Neuronal stem cell (in vitro differentiated cells): ENCODE results near the gene PIGL.
"Not testable (repeated sequence)": the region's sequence is repeated elsewhere in the genome, so short reads cannot be mapped to it uniquely, and the experiment has no call there.

Source experiments
- DNase-seq: peaks from one replicate; pipeline ENCODE4 v3.0.0-alpha.2; 2013; ENCODE audit warnings: low spot score
- H2AFZ ChIP-seq: one replicate; pipeline ENCODE4 v1.6.1; 2013; ENCODE audit warnings: mild to moderate bottlenecking, low read length, inconsistent platforms
- H2AK5ac ChIP-seq: 2 replicates; pipeline ENCODE4 v1.6.1; 2013; ENCODE audit warnings: low read depth, mild to moderate bottlenecking, inconsistent platforms, low read length, moderate library complexity, mixed read lengths
- H2BK120ac ChIP-seq: 2 replicates; pipeline ENCODE4 v1.6.1; 2013; ENCODE audit warnings: low read depth, mild to moderate bottlenecking, inconsistent platforms, low read length, moderate library complexity, mixed read lengths
- H2BK12ac ChIP-seq: one replicate; pipeline ENCODE4 v1.6.1; 2013; ENCODE audit warnings: low read length, inconsistent platforms
- H2BK15ac ChIP-seq: 2 replicates; pipeline ENCODE4 v1.6.1; 2013; ENCODE audit warnings: mild to moderate bottlenecking, low read length, inconsistent platforms, mixed read lengths
- H2BK5ac ChIP-seq: one replicate; pipeline ENCODE4 v1.6.1; 2013; ENCODE audit warnings: inconsistent platforms, mild to moderate bottlenecking, low read length, moderate library complexity
- H3K14ac ChIP-seq: one replicate; pipeline ENCODE4 v1.6.1; 2013; ENCODE audit warnings: low read length, inconsistent platforms
- H3K18ac ChIP-seq: 2 replicates; pipeline ENCODE4 v1.6.1; 2013; ENCODE audit warnings: low read length, inconsistent platforms
- H3K23ac ChIP-seq: 2 replicates; pipeline ENCODE4 v1.6.1; 2013; ENCODE audit warnings: low read depth, mild to moderate bottlenecking, mixed read lengths, low read length, inconsistent platforms; ENCODE audit not compliant: poor library complexity
- H3K27ac ChIP-seq: replicated peaks from 3 replicates; pipeline ENCODE4 v1.5.1; 2013; ENCODE audit warnings: low read length, inconsistent platforms
- H3K27me3 ChIP-seq, 3 experiments: 2 replicates each; pipeline ENCODE4 v1.6.1; 2013; ENCODE audit warnings: low read length in 3 of 3, mild to moderate bottlenecking in 2 of 3, inconsistent platforms in 1 of 3, low read depth in 1 of 3, mixed read lengths in 1 of 3, moderate library complexity in 1 of 3; ENCODE audit not compliant: control insufficient read depth in 3 of 3, insufficient read depth in 3 of 3
- H3K36me3 ChIP-seq, 2 donors: replicated peaks in 1 of 2; 2 replicates each; pipeline ENCODE4 v1.6.1; 2013; ENCODE audit warnings: low read length in 2 of 2; ENCODE audit not compliant: control insufficient read depth in 2 of 2, insufficient read depth in 2 of 2
- H3K4ac ChIP-seq: 2 replicates; pipeline ENCODE4 v1.6.1; 2013; ENCODE audit warnings: inconsistent platforms, mild to moderate bottlenecking, low read length, moderate library complexity
- H3K4me1 ChIP-seq, 2 donors: 1 replicate in 1 of 2; 2 replicates in 1 of 2; pipeline ENCODE4 v1.6.1; 2013; ENCODE audit warnings: low read length in 2 of 2, low read depth in 1 of 2; ENCODE audit not compliant: control insufficient read depth in 2 of 2, insufficient read depth in 1 of 2
- H3K4me2 ChIP-seq: one replicate; pipeline ENCODE4 v1.6.1; 2013; ENCODE audit warnings: mild to moderate bottlenecking, low read length, inconsistent platforms; ENCODE audit not compliant: insufficient read depth, poor library complexity, severe bottlenecking
- H3K4me3 ChIP-seq, 2 donors: 2 replicates each; pipeline ENCODE4 v1.5.1; 2013; ENCODE audit warnings: low read length in 2 of 2, mild to moderate bottlenecking in 2 of 2, inconsistent platforms in 1 of 2, moderate library complexity in 1 of 2
- H3K79me1 ChIP-seq: one replicate; pipeline ENCODE4 v1.6.1; 2013; ENCODE audit warnings: low read depth, mild to moderate bottlenecking, inconsistent platforms, low read length, moderate library complexity
- H3K9ac ChIP-seq: one replicate; pipeline ENCODE4 v1.6.1; 2013; ENCODE audit warnings: mild to moderate bottlenecking, low read depth, low read length, inconsistent platforms; ENCODE audit not compliant: poor library complexity
- H3K9me3 ChIP-seq, 2 donors: replicated peaks in 1 of 2; 2 replicates each; pipeline versions ENCODE3 to v1.6.1; 2013; ENCODE audit warnings: low read length in 2 of 2, mild to moderate bottlenecking in 2 of 2, inconsistent platforms in 1 of 2, low read depth in 1 of 2, mixed read lengths in 1 of 2, moderate library complexity in 1 of 2; ENCODE audit not compliant: control insufficient read depth in 2 of 2, insufficient read depth in 1 of 2
- H4K8ac ChIP-seq: one replicate; pipeline ENCODE4 v1.6.1; 2013; ENCODE audit warnings: low read depth, mild to moderate bottlenecking, inconsistent platforms, low read length, moderate library complexity
- H4K91ac ChIP-seq: one replicate; pipeline ENCODE4 v1.6.1; 2013; ENCODE audit warnings: low read length, low read depth, mild to moderate bottlenecking, inconsistent platforms; ENCODE audit not compliant: poor library complexity
- WGBS, 2 donors: extraction: QIAGEN DNeasy Blood & Tissue Kit; methylation state at CpG; one replicate each; pipeline ENCODE4 v1.1.7; 2013; ENCODE audit warnings: missing lambda C conversion rate in 2 of 2, mixed read lengths in 1 of 2; ENCODE audit not compliant: insufficient read length in 2 of 2, insufficient replicate concordance in 1 of 2; ENCODE audit errors: extremely low coverage in 2 of 2; 5-methylcytosine and 5-hydroxymethylcytosine counted together

Gene PIGL

GRCh38 chr17:16194307-16194835 lies 22.6 kb upstream of the PIGL start:
- H3K4ac ChIP-seq, H2BK5ac ChIP-seq, DNase-seq, H3K4me3 ChIP-seq, H3K27ac ChIP-seq, H3K4me1 ChIP-seq, H2BK12ac ChIP-seq, H3K9ac ChIP-seq, H3K4me2 ChIP-seq, H3K79me1 ChIP-seq, H3K27me3 ChIP-seq, H2AFZ ChIP-seq, H4K8ac ChIP-seq, H3K14ac ChIP-seq, H2AK5ac ChIP-seq, H4K91ac ChIP-seq, H2BK120ac ChIP-seq, H3K9me3 ChIP-seq, H2BK15ac ChIP-seq, H3K23ac ChIP-seq, H3K18ac ChIP-seq: not testable (repeated sequence)
- H3K36me3 ChIP-seq = peaks cover 7 to 67% of the 10 kb centered on the region in 2 donors
- no CpG with 5 or more reads among the region's 2 CpGs for WGBS, 2 donors

GRCh38 chr17:16197276-16197675 lies 19.7 kb upstream of the PIGL start:
- Histone ChIP-seq H3K36me3 (peaks cover 5 to 41% of the 10 kb centered on the region in 2 donors), H3K9me3 (no peaks in the 10 kb centered on the region), H3K9ac (no peak overlapping the region), H2BK15ac (no peak overlapping the region), H3K23ac (no peak overlapping the region), H3K18ac (no peak overlapping the region), H4K91ac (no peak overlapping the region), H2AFZ (no peak overlapping the region), H3K14ac (no peak overlapping the region), H2BK12ac (no peak overlapping the region), H4K8ac (no peak overlapping the region), H3K27me3 (no peaks in the 10 kb centered on the region), H2AK5ac (no peak overlapping the region), H3K4me2 (no peak overlapping the region), H2BK5ac (no peak overlapping the region), H3K79me1 (no peaks in the 10 kb centered on the region), H2BK120ac (no peak overlapping the region), H3K4me1 (peaks cover 0 to 5% of the 10 kb centered on the region in 2 donors), H3K4me3 (no peak overlapping the region), H3K4ac (no peak overlapping the region), H3K27ac (no peak overlapping the region)
- DNase-seq = no peak
- no CpG with 5 or more reads among the region's 1 CpG for WGBS, 2 donors

- no peak overlapping the region for H2BK120ac ChIP-seq
- H3K9me3 ChIP-seq = no peaks in the 10 kb centered on the region
- H3K79me1 ChIP-seq = no peaks in the 10 kb centered on the region
- H3K4me2 ChIP-seq = no peak overlapping the region
- peaks cover 0 to 5% of the 10 kb centered on the region in 2 donors for H3K4me1 ChIP-seq
- H3K4ac ChIP-seq = no peak overlapping the region
- no peak overlapping the region for H2AK5ac ChIP-seq
- no peak overlapping the region for H2AFZ ChIP-seq
- no CpG with 5 or more reads among the region's 6 CpGs for WGBS, 2 donors
- peaks cover 3 to 24% of the 10 kb centered on the region in 2 donors for H3K36me3 ChIP-seq
- H2BK5ac ChIP-seq = no peak overlapping the region
- H3K9ac ChIP-seq = no peak overlapping the region
- no peak overlapping the region for H3K4me3 ChIP-seq
- H3K14ac ChIP-seq = no peak overlapping the region
- no peaks in the 10 kb centered on the region for H3K27me3 ChIP-seq
- H4K8ac ChIP-seq = no peak overlapping the region
- H3K23ac ChIP-seq = no peak overlapping the region
- H3K27ac ChIP-seq = no peak overlapping the region
- H2BK15ac ChIP-seq = no peak overlapping the region
- DNase-seq = no peak
- no peak overlapping the region for H4K91ac ChIP-seq
- H2BK12ac ChIP-seq = no peak overlapping the region
- no peak overlapping the region for H3K18ac ChIP-seq
Measured at GRCh38 chr17:16199093-16199492, 17.9 kb upstream of the PIGL start.

- H3K27ac ChIP-seq = not testable (repeated sequence)
- WGBS, 2 donors = no CpG with 5 or more reads among the region's 13 CpGs
Measured at GRCh38 chr17:16201693-16202131, 15.3 kb upstream of the PIGL start.

More at GRCh38 chr17:16201693-16202131, 15.3 kb upstream of the PIGL start:
- H3K9me3 ChIP-seq, H3K4me3 ChIP-seq, DNase-seq, H4K8ac ChIP-seq, H2BK12ac ChIP-seq, H2BK5ac ChIP-seq, H3K18ac ChIP-seq, H3K79me1 ChIP-seq, H3K23ac ChIP-seq, H3K4ac ChIP-seq, H3K4me1 ChIP-seq, H2AK5ac ChIP-seq, H3K27me3 ChIP-seq, H2BK15ac ChIP-seq, H2BK120ac ChIP-seq, H2AFZ ChIP-seq, H3K9ac ChIP-seq, H4K91ac ChIP-seq, H3K36me3 ChIP-seq, H3K4me2 ChIP-seq, H3K14ac ChIP-seq: not testable (repeated sequence)
